Stimulated activated CD4-positive, alpha-beta T cell treated with anti-CD3 and anti-CD28 coated beads, TNF-alpha, amount 100 ng/mL, for 48 hours (primary cell): Measurements from ENCODE around the gene DARS2.

Source experiments
- DNase-seq, 3 donors: peaks; one replicate each; pipeline ENCODE4 v3.0.0-alpha.2; 2020; ENCODE audit warnings: low read depth in 3 of 3

Gene DARS2

GRCh38 chr1:173886746-173887611, 62.5 kb downstream of the DARS2 start:
- DNase-seq = no peak

- DNase-seq = no peak
Observed at GRCh38 chr1:173887627-173888026, 63.2 kb downstream of the DARS2 start.

GRCh38 chr1:173888749-173889148, 64.3 kb downstream of the DARS2 start:
- no peak for DNase-seq

GRCh38 chr1:173889885-173890284, 65.4 kb downstream of the DARS2 start:
- no peak for DNase-seq

- no peak for DNase-seq
Observed at GRCh38 chr1:173893611-173894010, 69.1 kb downstream of the DARS2 start.

- no peak for DNase-seq
Observed at GRCh38 chr1:173894189-173894588, 69.7 kb downstream of the DARS2 start.

- no peak for DNase-seq
Observed at GRCh38 chr1:173900427-173900826, 76.0 kb downstream of the DARS2 start.

GRCh38 chr1:173900992-173901391, 76.5 kb downstream of the DARS2 start:
- no peak for DNase-seq

GRCh38 chr1:173903827-173904531, 79.5 kb downstream of the DARS2 start:
- no peak for DNase-seq
